Right ventricle myocardium superior (tissue), 1 donor: ENCODE data around the gene ARHGAP1. TPM values are rescaled to one million over a fixed set of nuclear protein-coding genes. Genes with fewer than 3 reads are reported as not detected.

Experiments used
- ATAC-seq: fragments of 200-7000 bp; cut with Tn5 transposase; one replicate; pipeline ENCODE4 v1.9.1; 2020; ENCODE audit warnings: mild to moderate bottlenecking; ENCODE audit not compliant: poor library complexity
- DNase-seq: peaks from one replicate; pipeline ENCODE4 v3.0.0-alpha.2; 2020
- intact Hi-C: fragments of 100-400 bp; cut with DNase I; formaldehyde crosslinking; loops from one replicate; pipeline ENCODE4 v1.11.2; 2022
- total RNA-seq: library from RNA; stranded (reverse); fragmentation: NEBNext Ultra II Directional; extraction: Animal tissue kit (Norgen Biotek cat#: 25700); gene quantifications from one replicate; pipeline ENCODE4 v1.2.1, GENCODE V29; 2021
- donor health status: DM: no; HTN: yes; CAD: no; lungs with severe emphysema.

The ARHGAP1 gene
- total RNA-seq, 1 donor from 2014 or later, result 60.9 TPM

GRCh38 chr11:46663277-46663940 is 37.0 kb downstream of the ARHGAP1 start:
- intact Hi-C loops, result no loop called here
- ATAC-seq, result no peak
- DNase-seq, result no peak

GRCh38 chr11:46662366-46662765 is 38.1 kb downstream of the ARHGAP1 start:
- DNase-seq (no peak), ATAC-seq (no peak)
- intact Hi-C loops, result no loop called here

GRCh38 chr11:46661836-46662235 is 38.6 kb downstream of the ARHGAP1 start:
- ATAC-seq (no peak), DNase-seq (no peak)
- intact Hi-C loops, result no loop called here

GRCh38 chr11:46659908-46660307 is 40.5 kb downstream of the ARHGAP1 start:
- DNase-seq (no peak), ATAC-seq (peak; percentile 57)
- intact Hi-C loops, result no loop called here

GRCh38 chr11:46658259-46658658 is 42.2 kb downstream of the ARHGAP1 start:
- intact Hi-C loops, result no loop called here
- DNase-seq, result peak; percentile 71

GRCh38 chr11:46657186-46657585 is 43.2 kb downstream of the ARHGAP1 start:
- intact Hi-C loops, result no loop called here
- ATAC-seq, result peak; percentile 46

More at GRCh38 chr11:46658259-46658658, 42.2 kb downstream of the ARHGAP1 start:
- ATAC-seq, result peak; percentile 74

GRCh38 chr11:46655631-46656030 is 44.8 kb downstream of the ARHGAP1 start:
- intact Hi-C loops, result no loop called here
- DNase-seq (no peak), ATAC-seq (no peak)

More at GRCh38 chr11:46657186-46657585, 43.2 kb downstream of the ARHGAP1 start:
- DNase-seq, result no peak

GRCh38 chr11:46649180-46649738 is 51.2 kb downstream of the ARHGAP1 start:
- ATAC-seq (peak; percentile 94), DNase-seq (no peak)
- intact Hi-C loops, result no loop called here

- ATAC-seq (no peak), DNase-seq (no peak)
- intact Hi-C loops, result no loop called here
These were observed 56.4 kb downstream of the ARHGAP1 start for GRCh38 chr11:46643986-46644385.

- ATAC-seq (no peak), DNase-seq (no peak)
- intact Hi-C loops, result no loop called here
These were observed 56.9 kb downstream of the ARHGAP1 start for GRCh38 chr11:46643531-46643930.

GRCh38 chr11:46642627-46643335 is 57.6 kb downstream of the ARHGAP1 start:
- DNase-seq (no peak), ATAC-seq (no peak)
- intact Hi-C loops, result no loop called here

- intact Hi-C loops, result no loop called here
- DNase-seq, result no peak
- ATAC-seq, result no peak
These were observed 58.8 kb downstream of the ARHGAP1 start for GRCh38 chr11:46641639-46642038.

GRCh38 chr11:46640036-46640788 is 60.2 kb downstream of the ARHGAP1 start:
- intact Hi-C loops, result no loop called here
- no peak for DNase-seq

GRCh38 chr11:46639197-46639839 is 61.1 kb downstream of the ARHGAP1 start:
- intact Hi-C loops, result no loop called here
- ATAC-seq, result no peak
- no peak for DNase-seq

More at GRCh38 chr11:46640036-46640788, 60.2 kb downstream of the ARHGAP1 start:
- no peak for ATAC-seq

GRCh38 chr11:46637546-46637945 is 62.9 kb downstream of the ARHGAP1 start:
- ATAC-seq, result no peak
- intact Hi-C loops, result no loop called here

GRCh38 chr11:46635557-46636139 is 64.8 kb downstream of the ARHGAP1 start:
- ATAC-seq (no peak), DNase-seq (no peak)
- intact Hi-C loops, result no loop called here

More at GRCh38 chr11:46637546-46637945, 62.9 kb downstream of the ARHGAP1 start:
- no peak for DNase-seq

GRCh38 chr11:46633291-46634217 is 66.9 kb downstream of the ARHGAP1 start:
- intact Hi-C loops, result no loop called here
- DNase-seq, result no peak
- ATAC-seq, result no peak
